T-helper 2 cell treated with Interferon-gamma antibody and Interleukin-4, amounts not matched to agents 5 μg/mL and 100 μg/mL, for 36 hours (primary cell): ENCODE measurements around the gene SERINC5.

Experiments
- DNase-seq: peaks from one replicate; pipeline ENCODE4 v3.0.0; 2021; ENCODE audit warnings: low spot score
- H3K27ac Mint-ChIP-seq: one replicate; pipeline ENCODE4 v1.8.0; 2021; ENCODE audit warnings: mild to moderate bottlenecking, mixed read lengths
- H3K27me3 Mint-ChIP-seq: one replicate; pipeline ENCODE4 v1.8.0; 2021; ENCODE audit warnings: low read depth, mixed read lengths
- H3K36me3 Mint-ChIP-seq: one replicate; pipeline ENCODE4 v1.8.0; 2021; ENCODE audit warnings: low read depth, mixed read lengths
- H3K4me1 Mint-ChIP-seq: one replicate; pipeline ENCODE4 v1.8.0; 2021; ENCODE audit warnings: low read depth, mixed read lengths
- H3K4me3 Mint-ChIP-seq: one replicate; pipeline ENCODE4 v1.8.0; 2022; ENCODE audit warnings: mild to moderate bottlenecking, moderate library complexity, mixed read lengths
- H3K9me3 Mint-ChIP-seq: one replicate; pipeline ENCODE4 v1.8.0; 2021; ENCODE audit warnings: mixed read lengths

Gene SERINC5

DNA sequence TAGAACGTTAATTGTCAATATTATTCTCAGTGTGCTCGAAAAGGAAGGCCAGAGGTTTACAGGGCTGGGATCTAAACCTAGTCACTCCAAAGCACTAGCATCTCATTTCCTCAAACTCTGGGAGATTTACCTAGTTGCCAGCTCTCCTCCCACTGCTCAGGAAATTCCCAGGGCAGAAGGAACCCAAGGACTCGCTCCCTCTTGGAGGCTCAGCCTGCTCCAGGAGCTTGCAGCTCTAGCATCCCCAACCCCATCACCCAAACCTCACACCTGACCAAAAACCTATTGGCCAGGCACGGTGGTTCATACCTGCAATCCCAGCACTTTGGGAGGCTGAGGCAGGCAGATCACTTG is 26.0 kb downstream of the SERINC5 start:
- Mint-ChIP-seq H3K27ac (no peak overlapping the region), H3K36me3 (peaks cover 43% of the 10 kb centered on the region), H3K4me1 (peaks cover 47% of the 10 kb centered on the region), H3K9me3 (no peaks in the 10 kb centered on the region), H3K27me3 (no peaks in the 10 kb centered on the region), H3K4me3 (no peak overlapping the region)
- DNase-seq: no peak

DNA sequence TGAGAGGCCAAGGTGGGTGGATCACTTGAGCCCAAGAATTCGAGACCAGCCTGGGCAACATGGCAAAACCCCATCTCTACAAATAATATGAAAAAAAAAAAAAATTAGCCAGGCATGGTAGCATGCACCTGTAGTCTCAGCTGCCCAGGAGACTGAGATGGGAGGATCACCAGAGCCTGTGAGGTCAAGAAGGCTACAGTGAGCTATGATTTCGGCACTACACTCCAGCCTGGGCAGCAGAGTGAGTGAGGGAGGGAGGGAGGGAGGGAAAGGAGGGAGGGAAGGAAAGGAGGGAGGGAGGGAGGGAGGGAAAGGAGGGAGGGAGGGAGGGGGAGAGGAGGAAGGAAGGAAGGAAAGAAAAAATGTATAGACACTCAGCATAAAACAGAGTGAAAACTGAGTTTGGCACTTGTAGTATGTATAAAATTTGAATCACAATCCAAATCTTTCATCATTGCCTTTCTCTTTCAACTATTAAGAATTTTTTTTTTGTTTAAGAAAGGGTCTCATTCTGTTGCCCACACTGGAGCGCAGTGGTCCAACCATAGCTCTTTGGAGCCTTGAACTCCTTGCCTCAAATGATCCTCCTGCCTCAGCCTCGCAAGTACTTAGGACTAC is 27.8 kb downstream of the SERINC5 start:
- Mint-ChIP-seq H3K9me3 (no peaks in the 10 kb centered on the region), H3K36me3 (peaks cover 37% of the 10 kb centered on the region), H3K4me3 (no peak overlapping the region), H3K4me1 (peaks cover 39% of the 10 kb centered on the region), H3K27me3 (no peaks in the 10 kb centered on the region), H3K27ac (no peak overlapping the region)
- DNase-seq: no peak

DNA sequence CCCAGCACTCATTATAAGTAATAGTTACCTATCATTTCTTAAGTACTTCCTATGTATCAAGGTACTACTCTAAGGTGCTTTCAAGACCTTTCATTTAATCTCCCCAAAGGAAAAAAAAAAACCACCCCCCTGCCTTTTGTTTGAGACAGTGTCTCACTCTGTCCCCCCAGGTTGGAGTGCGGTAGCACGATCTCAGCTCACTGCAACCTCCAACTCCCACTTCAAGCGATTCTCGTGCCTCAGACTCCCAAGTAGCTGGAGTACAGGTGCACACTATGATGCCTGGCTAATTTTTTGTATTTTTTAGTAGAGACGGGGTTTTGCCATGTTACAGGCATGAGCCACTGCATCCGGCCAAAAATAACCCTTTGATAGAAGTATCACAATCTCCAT is 29.9 kb downstream of the SERINC5 start:
- DNase-seq: no peak
- no peak overlapping the region for H3K4me3 Mint-ChIP-seq

DNA sequence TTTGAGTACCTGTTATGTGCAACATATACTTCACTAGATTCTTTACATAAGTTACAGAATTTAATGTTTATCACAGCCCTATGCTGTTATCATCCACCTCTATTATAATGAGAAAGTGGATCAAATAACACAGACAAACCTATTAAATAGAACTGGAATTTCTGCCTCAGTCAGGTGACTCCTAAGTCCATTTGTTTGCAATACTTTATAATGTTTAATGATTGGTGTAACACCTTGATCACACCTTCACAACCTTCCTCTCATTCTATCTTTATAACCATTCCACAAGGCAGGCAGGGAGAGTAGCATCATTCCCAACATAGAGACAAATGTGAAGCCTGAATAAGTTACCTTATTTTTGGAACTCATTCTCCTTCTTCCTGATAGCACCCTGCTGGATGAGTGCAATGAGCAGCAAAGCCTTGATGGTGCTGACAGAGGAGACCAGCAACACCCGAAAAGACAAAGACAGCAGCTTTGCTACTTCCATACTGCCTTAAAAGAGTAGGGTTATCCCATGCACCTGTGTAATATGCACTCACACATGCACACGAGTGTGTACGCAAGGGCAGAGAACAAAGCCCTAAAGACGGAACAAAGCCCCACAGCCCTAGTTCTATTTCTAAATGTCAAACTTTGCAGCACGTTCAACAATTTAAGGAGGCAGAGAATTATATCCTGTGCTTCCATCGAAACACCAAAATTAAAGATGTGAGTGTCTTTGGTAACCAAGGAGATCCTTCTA is 30.5 kb downstream of the SERINC5 start:
- Mint-ChIP-seq H3K36me3 (peaks cover 38% of the 10 kb centered on the region), H3K27ac (no peak overlapping the region), H3K27me3 (no peaks in the 10 kb centered on the region), H3K4me3 (no peak overlapping the region), H3K9me3 (no peaks in the 10 kb centered on the region), H3K4me1 (peaks cover 32% of the 10 kb centered on the region)
- no peak for DNase-seq

More for the DNA sequence above, 29.9 kb downstream of the SERINC5 start:
- peaks cover 33% of the 10 kb centered on the region for H3K4me1 Mint-ChIP-seq
- H3K27ac Mint-ChIP-seq: peak overlapping the region; percentile 12
- no peaks in the 10 kb centered on the region for H3K9me3 Mint-ChIP-seq
- no peaks in the 10 kb centered on the region for H3K27me3 Mint-ChIP-seq
- peaks cover 34% of the 10 kb centered on the region for H3K36me3 Mint-ChIP-seq

DNA sequence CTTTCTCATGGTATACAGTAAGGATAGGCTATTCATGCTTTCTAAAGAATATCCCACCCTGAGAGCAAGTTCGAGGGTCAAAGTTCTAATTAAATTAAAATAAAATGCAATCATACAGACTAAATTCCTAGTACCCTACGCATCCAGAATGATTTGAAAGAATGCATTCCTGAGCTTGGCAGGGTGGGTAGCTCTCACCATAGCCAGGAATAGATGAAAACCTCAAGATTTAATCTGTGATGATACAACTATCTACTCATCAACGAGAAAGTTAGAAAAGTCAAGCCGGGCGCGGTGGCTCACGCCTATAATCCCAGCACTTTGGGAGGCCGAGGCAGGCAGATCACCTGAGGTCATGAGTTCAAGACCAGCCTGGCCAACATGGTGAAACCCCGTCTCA is 32.3 kb downstream of the SERINC5 start:
- Mint-ChIP-seq H3K36me3 (peaks cover 45% of the 10 kb centered on the region), H3K4me1 (peaks cover 34% of the 10 kb centered on the region), H3K27ac (no peak overlapping the region), H3K9me3 (no peaks in the 10 kb centered on the region), H3K4me3 (no peak overlapping the region), H3K27me3 (no peaks in the 10 kb centered on the region)
- no peak for DNase-seq

DNA sequence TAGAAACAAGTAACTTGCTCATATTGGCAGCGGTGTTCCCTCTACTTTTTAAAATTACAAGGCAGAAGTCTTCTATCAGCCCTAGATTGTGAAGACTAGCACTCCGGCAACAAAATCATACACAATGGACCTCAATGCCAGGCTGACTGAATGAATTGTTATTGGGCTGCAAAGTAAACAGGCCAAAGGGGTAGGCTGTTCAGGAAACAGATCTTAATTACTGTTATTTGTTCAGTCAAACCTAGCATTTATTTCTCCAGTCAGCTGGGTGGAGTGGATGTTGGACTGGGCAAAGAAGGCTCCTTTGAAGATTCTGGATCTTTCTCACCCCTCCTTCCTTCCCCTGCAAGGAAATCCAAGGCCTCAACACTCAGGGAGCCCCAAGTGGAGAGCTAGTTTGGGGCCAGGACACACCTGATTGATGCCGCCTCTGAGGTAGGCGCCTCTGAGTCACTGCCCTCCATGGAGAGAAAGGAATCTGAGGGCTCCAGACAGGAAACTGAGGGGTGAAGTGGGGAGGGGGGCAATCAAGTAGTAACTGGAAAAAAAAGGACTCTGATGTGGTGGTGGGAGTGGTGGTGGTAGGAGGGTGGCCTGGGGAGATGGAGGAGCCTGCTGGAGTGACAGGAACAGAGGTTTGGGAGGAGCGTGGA is 35.5 kb downstream of the SERINC5 start:
- peaks cover 46% of the 10 kb centered on the region for H3K4me1 Mint-ChIP-seq
- peaks cover 45% of the 10 kb centered on the region for H3K36me3 Mint-ChIP-seq
- no peak overlapping the region for H3K4me3 Mint-ChIP-seq
- no peak for DNase-seq
- H3K27ac Mint-ChIP-seq: peak overlapping the region; percentile 55
- H3K9me3 Mint-ChIP-seq: peaks cover under 1% of the 10 kb centered on the region
- no peaks in the 10 kb centered on the region for H3K27me3 Mint-ChIP-seq

DNA sequence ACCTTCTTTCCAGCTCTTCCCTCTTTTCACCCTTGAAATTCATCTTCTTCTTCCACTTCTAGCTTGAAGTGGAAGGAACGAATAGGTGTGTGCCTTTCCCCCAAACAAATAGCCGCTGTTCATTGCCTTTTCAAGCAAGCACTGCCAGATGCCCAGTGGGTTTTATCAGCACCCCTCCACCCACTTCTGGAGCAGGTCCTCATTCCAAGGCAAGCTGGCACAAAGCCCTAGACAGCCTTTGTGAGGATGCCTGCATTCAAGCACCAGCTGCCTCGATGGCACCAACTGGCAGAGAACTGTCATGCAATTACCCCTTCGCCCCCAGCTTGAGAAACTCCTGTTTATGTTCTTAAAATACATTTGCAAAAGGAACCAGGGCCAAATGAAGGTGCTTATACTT is 36.5 kb downstream of the SERINC5 start:
- H3K4me3 Mint-ChIP-seq: peak overlapping the region; percentile 62
- no peaks in the 10 kb centered on the region for H3K27me3 Mint-ChIP-seq
- no peak for DNase-seq
- peaks cover 49% of the 10 kb centered on the region for H3K4me1 Mint-ChIP-seq
- H3K36me3 Mint-ChIP-seq: peaks cover 44% of the 10 kb centered on the region
- H3K9me3 Mint-ChIP-seq: peaks cover 5% of the 10 kb centered on the region
- H3K27ac Mint-ChIP-seq: peak overlapping the region; percentile 47

DNA sequence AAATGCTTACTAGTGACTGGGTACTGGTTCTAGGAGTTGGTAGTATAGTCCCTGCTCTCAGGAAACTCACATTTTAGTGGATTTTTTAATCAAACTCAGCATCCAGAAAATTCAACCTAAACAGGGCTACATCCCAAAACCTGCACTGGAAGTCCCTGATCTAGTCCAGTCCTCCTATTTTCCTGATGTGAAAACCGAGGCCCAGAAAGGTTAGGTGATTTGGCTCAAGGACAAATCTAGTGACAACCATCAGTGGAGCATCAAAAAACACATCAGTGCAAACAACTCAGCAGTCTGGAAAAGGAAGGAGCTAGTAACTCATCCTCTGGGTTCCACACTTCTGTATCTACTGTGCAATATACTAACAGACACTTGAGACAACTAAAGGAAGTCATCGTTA is 38.2 kb downstream of the SERINC5 start:
- peaks cover 60% of the 10 kb centered on the region for H3K4me1 Mint-ChIP-seq
- H3K4me3 Mint-ChIP-seq: peak overlapping the region; percentile 29

DNA sequence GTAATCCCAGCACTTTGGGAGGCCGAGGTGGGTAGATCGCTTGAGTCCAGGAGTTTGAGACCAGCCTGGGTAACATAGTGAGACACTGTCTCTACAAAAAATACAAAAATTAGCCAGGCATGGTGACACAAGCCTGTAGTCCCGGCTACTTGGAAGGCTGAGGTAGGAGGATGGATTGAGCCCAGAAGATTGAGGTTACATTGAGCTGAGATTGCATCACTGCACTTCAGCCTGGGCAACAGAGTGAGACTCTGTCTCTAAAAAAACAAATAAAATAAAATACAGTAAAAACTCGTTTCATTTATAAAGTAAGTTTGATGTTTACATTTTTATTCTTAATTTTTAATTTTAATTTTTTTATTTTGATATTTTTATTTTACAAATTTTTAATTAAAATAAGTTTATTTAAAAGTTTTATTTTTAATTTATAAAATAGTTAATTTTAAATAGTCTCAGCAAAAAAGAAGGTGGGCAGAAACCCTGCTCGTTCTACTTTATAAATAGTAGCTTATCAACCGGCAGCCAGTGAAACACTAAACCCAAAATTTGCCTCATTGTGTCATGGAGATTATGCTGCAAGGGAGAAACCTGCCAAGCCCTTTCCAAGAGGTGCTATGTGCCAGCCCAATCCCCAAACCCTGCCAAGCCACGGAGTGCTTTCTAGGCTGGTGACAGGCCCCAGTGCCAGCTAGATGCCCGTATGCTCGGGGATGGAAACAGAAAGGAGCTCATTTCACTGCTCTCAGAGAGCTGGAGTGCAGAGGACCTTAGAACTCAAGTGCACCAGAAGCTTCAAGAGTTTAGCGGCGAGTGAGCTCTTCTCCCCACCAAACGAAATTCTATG is 38.9 kb downstream of the SERINC5 start:
- no peak overlapping the region for H3K27ac Mint-ChIP-seq
- H3K27me3 Mint-ChIP-seq: no peaks in the 10 kb centered on the region
- H3K36me3 Mint-ChIP-seq: peaks cover 52% of the 10 kb centered on the region
- peaks cover 67% of the 10 kb centered on the region for H3K4me1 Mint-ChIP-seq
- peaks cover 5% of the 10 kb centered on the region for H3K9me3 Mint-ChIP-seq
- H3K4me3 Mint-ChIP-seq: peak overlapping the region; percentile 36
- DNase-seq: no peak

More for the DNA sequence above, 38.2 kb downstream of the SERINC5 start:
- H3K27ac Mint-ChIP-seq: peak overlapping the region; percentile 36
- no peaks in the 10 kb centered on the region for H3K27me3 Mint-ChIP-seq
- DNase-seq: no peak
- H3K36me3 Mint-ChIP-seq: peaks cover 51% of the 10 kb centered on the region
- H3K9me3 Mint-ChIP-seq: peaks cover 5% of the 10 kb centered on the region

DNA sequence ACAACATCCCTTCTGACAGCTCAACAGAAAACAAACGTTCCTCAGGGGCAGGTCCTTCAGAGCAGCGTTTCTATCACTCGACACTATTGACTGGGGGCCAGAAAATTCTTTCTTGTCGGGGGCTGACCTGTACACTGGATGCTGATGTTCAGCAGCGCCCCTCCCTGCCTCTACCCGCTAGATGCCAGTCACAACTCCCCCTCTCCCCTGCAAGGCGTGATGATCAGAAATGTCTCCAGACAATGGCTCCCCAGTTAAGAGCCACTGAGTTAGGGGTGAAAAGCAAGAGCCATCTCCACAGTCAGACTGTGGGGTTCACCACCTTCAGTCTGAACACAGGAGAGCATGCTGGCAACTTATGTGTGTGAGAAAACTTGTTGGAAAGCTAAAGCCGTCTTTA is 39.8 kb downstream of the SERINC5 start:
- DNase-seq: no peak
- Mint-ChIP-seq H3K27me3 (no peaks in the 10 kb centered on the region), H3K27ac (peak overlapping the region; percentile 64), H3K4me3 (peak overlapping the region; percentile 24), H3K4me1 (peaks cover 73% of the 10 kb centered on the region), H3K9me3 (peaks cover 5% of the 10 kb centered on the region), H3K36me3 (peaks cover 51% of the 10 kb centered on the region)

DNA sequence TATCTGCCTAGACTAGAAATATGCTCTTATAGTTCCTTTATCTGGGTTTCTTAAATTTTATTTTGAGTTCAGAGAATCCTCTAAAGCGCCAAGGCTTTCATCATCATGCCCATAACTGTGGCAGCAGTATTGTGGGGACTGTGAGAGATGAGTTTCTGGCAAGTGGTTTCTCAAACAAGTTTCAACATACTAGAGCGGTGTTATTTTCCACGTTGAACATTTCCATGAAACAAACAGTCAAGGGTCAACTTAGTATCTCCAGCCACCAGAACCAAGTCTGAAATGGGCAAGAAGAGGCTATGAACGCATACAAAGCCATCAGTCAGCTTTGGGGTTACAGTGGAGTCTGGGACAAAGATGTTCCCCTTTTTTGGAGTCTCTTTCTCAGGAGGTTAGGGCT is 40.3 kb downstream of the SERINC5 start:
- Mint-ChIP-seq H3K9me3 (peaks cover 5% of the 10 kb centered on the region), H3K4me1 (peaks cover 75% of the 10 kb centered on the region), H3K27ac (peak overlapping the region; percentile 73), H3K36me3 (peaks cover 52% of the 10 kb centered on the region), H3K4me3 (no peak overlapping the region), H3K27me3 (no peaks in the 10 kb centered on the region)
- no peak for DNase-seq

DNA sequence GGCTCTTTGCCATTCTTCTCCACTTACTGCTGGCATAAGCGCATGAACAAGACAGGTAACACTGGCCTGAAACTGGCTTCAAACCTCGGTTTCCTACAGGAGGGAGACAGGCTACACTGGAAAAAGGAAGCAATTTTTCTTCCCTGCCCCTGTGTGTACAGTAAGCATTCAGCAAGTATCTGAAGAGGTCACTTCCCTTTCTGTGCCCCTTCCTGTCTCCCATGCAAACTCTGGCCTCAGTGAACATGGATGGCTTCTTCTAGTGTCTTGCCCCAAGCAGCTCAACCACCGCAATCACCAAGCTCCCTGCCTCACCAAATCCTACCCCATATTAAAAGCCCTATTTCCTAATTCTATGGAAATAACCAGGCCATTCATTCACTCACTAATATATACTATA is 42.4 kb downstream of the SERINC5 start:
- peaks cover 5% of the 10 kb centered on the region for H3K9me3 Mint-ChIP-seq
- peaks cover 72% of the 10 kb centered on the region for H3K4me1 Mint-ChIP-seq
- H3K27ac Mint-ChIP-seq: no peak overlapping the region
- no peak overlapping the region for H3K4me3 Mint-ChIP-seq
- peaks cover 46% of the 10 kb centered on the region for H3K36me3 Mint-ChIP-seq
- no peaks in the 10 kb centered on the region for H3K27me3 Mint-ChIP-seq
- no peak for DNase-seq

DNA sequence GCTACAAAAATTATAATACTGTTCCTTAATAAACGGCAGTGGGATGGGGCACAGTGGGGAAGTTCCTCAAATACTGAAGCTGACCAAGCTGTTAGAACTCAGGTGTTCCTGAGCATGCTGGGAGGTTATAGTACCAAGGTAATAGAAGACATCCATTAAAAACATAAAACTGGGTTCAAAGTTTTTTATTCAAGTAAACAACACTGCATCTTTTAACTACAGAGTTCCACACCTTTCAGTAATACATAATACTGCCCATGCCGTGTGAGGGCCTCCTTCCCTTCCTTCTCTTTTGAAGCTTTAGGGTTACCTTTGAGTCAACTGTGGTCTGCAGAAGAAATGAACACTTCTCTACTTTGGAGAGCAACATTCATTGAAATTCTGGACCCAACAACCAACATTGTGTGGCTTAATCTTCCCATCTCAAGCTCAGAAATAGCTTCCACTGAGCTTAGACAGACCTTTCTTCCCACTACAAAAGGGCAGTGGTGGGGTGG is 43.6 kb downstream of the SERINC5 start:
- no peak for DNase-seq
- no peak overlapping the region for H3K27ac Mint-ChIP-seq
- peaks cover 65% of the 10 kb centered on the region for H3K4me1 Mint-ChIP-seq
- H3K4me3 Mint-ChIP-seq: peak overlapping the region; percentile 36
- peaks cover 5% of the 10 kb centered on the region for H3K9me3 Mint-ChIP-seq
- no peaks in the 10 kb centered on the region for H3K27me3 Mint-ChIP-seq
- peaks cover 45% of the 10 kb centered on the region for H3K36me3 Mint-ChIP-seq
